ENCODE data around the gene CABP2. TPM values are rescaled to one million over a fixed set of nuclear protein-coding genes. Genes with fewer than 3 reads are reported as not detected.

The CABP2 gene
- total RNA-seq, 1 donor = not detected

DNA sequence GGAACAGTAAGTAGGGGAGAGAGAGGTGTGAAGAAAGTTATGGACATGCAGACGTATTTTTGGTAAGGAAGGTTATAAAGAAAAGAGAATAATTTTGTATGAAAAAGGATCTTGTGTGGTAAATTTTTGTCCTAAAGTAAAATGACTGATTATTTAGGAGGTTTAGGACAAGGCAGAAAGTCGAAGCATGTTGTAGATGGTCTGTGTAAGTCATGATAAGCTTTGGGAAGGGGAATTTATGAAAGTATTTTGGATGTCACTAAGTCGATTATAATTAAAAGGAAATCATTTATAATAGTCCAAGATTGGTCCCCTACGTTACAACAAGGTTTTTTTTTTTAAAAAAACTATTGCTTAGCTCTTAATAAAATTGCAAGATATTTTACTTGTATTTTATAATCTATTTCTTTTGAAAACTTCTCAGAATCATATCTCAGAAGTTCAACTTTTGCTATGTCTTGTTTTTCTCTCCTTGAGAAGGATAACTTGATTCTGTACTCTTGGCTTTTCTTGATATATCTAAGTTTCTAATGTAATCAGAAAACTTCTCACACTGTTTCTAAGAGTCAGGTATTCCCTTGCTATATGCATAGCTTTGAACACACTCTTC is 10.9 kb upstream of the CABP2 start:
- TF ChIP-seq, protein P1, sequence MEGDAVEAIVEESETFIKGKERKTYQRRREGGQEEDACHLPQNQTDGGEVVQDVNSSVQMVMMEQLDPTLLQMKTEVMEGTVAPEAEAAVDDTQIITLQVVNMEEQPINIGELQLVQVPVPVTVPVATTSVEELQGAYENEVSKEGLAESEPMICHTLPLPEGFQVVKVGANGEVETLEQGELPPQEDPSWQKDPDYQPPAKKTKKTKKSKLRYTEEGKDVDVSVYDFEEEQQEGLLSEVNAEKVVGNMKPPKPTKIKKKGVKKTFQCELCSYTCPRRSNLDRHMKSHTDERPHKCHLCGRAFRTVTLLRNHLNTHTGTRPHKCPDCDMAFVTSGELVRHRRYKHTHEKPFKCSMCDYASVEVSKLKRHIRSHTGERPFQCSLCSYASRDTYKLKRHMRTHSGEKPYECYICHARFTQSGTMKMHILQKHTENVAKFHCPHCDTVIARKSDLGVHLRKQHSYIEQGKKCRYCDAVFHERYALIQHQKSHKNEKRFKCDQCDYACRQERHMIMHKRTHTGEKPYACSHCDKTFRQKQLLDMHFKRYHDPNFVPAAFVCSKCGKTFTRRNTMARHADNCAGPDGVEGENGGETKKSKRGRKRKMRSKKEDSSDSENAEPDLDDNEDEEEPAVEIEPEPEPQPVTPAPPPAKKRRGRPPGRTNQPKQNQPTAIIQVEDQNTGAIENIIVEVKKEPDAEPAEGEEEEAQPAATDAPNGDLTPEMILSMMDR (IDR thresholded peaks at IDR 0.05; ENCODE audit: extremely low read depth, low read depth, low read length) = no peak
- Histone ChIP-seq H3K27me3 (ENCODE audit: insufficient read depth, low read length) (no peaks in the 10 kb centered on the region), H4K20me1 (ENCODE audit: insufficient read depth, low read length) (no peaks in the 10 kb centered on the region), H3K27ac (ENCODE audit: low read depth, low read length) (no peak overlapping the region), H3K79me2 (ENCODE audit: insufficient read depth, low read length) (no peaks in the 10 kb centered on the region), H3K36me3 (ENCODE audit: insufficient read depth, low read length) (no peaks in the 10 kb centered on the region), H3K9me3 (ENCODE audit: low read depth, low read length) (peaks cover 8% of the 10 kb centered on the region), H3K4me3 (ENCODE audit: insufficient read depth, low read length) (no peak overlapping the region), H3K4me1 (ENCODE audit: insufficient read depth, low read length) (no peaks in the 10 kb centered on the region), H2AFZ (ENCODE audit: low read length) (no peak overlapping the region), H3K4me2 (ENCODE audit: insufficient read depth, low read length) (no peak overlapping the region)
- no peak for DNase-seq (ENCODE audit: insufficient read length, low spot score, missing footprints)

DNA sequence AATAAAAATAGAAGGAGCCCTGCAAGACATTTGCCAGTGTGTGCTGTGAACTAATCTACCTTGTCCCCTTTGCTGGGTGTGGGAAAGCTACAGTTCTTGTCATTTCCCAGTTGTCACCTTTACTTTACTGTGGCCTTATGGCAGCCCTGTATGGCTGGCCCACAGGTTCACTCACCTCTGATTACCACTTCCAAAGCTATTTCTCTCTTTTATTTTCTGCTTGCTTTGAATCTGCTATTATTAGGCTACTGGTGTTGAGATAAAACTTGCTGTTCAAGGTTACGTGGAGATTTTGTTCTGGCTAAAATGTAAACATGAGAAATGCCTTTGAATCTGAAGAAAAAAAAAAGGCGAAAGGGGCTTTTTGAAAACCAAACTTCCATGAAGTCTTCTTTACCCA is 9.6 kb upstream of the CABP2 start:
- Histone ChIP-seq H3K4me3 (ENCODE audit: insufficient read depth, low read length) (no peak overlapping the region), H3K27ac (ENCODE audit: low read depth, low read length) (no peak overlapping the region), H3K4me2 (ENCODE audit: insufficient read depth, low read length) (no peak overlapping the region), H3K9me3 (ENCODE audit: low read depth, low read length) (peaks cover 8% of the 10 kb centered on the region), H3K79me2 (ENCODE audit: insufficient read depth, low read length) (no peaks in the 10 kb centered on the region), H3K36me3 (ENCODE audit: insufficient read depth, low read length) (no peaks in the 10 kb centered on the region), H2AFZ (ENCODE audit: low read length) (no peak overlapping the region), H3K27me3 (ENCODE audit: insufficient read depth, low read length) (no peaks in the 10 kb centered on the region), H4K20me1 (ENCODE audit: insufficient read depth, low read length) (no peaks in the 10 kb centered on the region), H3K4me1 (ENCODE audit: insufficient read depth, low read length) (no peaks in the 10 kb centered on the region)
- TF ChIP-seq, protein P1 (IDR thresholded peaks at IDR 0.05; ENCODE audit: extremely low read depth, low read depth, low read length) = no peak
- no peak for DNase-seq (ENCODE audit: insufficient read length, low spot score, missing footprints)

DNA sequence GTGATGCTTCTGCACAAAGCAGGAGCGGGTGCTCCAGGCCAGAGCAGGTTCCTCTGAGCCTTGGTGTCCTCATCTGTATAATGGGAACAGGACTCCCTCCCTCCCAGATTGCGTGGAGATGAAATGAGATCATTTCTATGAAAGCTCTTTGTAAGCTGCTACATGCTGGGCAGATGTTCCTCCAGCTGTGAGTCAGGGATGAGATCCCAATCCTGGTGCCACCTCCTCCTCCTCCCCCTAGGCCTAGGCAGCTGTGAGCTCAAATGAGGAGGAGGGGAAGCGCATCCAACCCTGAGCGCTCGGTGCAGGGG is 7.0 kb upstream of the CABP2 start:
- no peak for DNase-seq (ENCODE audit: insufficient read length, low spot score, missing footprints)
- no peaks in the 10 kb centered on the region for H3K4me1 ChIP-seq (ENCODE audit: insufficient read depth, low read length)
- H3K9me3 ChIP-seq (ENCODE audit: low read depth, low read length) = peaks cover 8% of the 10 kb centered on the region
- H3K36me3 ChIP-seq (ENCODE audit: insufficient read depth, low read length) = no peaks in the 10 kb centered on the region
- no peak overlapping the region for H2AFZ ChIP-seq (ENCODE audit: low read length)
- H3K4me2 ChIP-seq (ENCODE audit: insufficient read depth, low read length) = no peak overlapping the region
- H3K27ac ChIP-seq (ENCODE audit: low read depth, low read length) = no peak overlapping the region
- H3K27me3 ChIP-seq (ENCODE audit: insufficient read depth, low read length) = no peaks in the 10 kb centered on the region
- H3K79me2 ChIP-seq (ENCODE audit: insufficient read depth, low read length) = no peaks in the 10 kb centered on the region
- TF ChIP-seq, protein P1 (IDR thresholded peaks at IDR 0.05; ENCODE audit: extremely low read depth, low read depth, low read length) = no peak
- no peak overlapping the region for H3K4me3 ChIP-seq (ENCODE audit: insufficient read depth, low read length)
- no peaks in the 10 kb centered on the region for H4K20me1 ChIP-seq (ENCODE audit: insufficient read depth, low read length)

DNA sequence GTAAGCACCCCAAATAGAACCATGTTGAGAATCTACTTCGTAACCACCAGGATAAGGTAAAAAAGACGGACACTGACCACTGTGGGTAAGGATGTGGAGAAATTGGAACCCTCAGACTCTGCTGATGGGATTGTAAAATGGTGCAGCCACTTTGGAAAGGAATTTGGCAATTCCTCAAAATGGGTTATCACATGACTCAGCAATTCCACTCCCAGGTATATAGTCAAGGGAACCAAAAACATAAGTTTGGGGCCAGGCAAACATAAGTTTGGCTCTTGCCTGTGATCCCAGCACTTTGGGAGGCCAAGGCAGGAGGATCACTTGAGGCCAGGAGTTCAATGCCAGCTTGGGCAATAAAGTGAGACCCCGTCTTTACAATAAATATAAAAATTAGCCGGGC is 5.1 kb upstream of the CABP2 start:
- H3K4me1 ChIP-seq (ENCODE audit: insufficient read depth, low read length) = no peaks in the 10 kb centered on the region
- no peak overlapping the region for H3K4me2 ChIP-seq (ENCODE audit: insufficient read depth, low read length)
- DNase-seq (ENCODE audit: insufficient read length, low spot score, missing footprints) = no peak
- no peaks in the 10 kb centered on the region for H3K79me2 ChIP-seq (ENCODE audit: insufficient read depth, low read length)
- no peaks in the 10 kb centered on the region for H3K27me3 ChIP-seq (ENCODE audit: insufficient read depth, low read length)
- H2AFZ ChIP-seq (ENCODE audit: low read length) = no peak overlapping the region
- no peak overlapping the region for H3K27ac ChIP-seq (ENCODE audit: low read depth, low read length)
- no peaks in the 10 kb centered on the region for H3K36me3 ChIP-seq (ENCODE audit: insufficient read depth, low read length)
- TF ChIP-seq, protein P1 (IDR thresholded peaks at IDR 0.05; ENCODE audit: extremely low read depth, low read depth, low read length) = no peak
- H4K20me1 ChIP-seq (ENCODE audit: insufficient read depth, low read length) = no peaks in the 10 kb centered on the region
- no peak overlapping the region for H3K4me3 ChIP-seq (ENCODE audit: insufficient read depth, low read length)
- peaks cover under 1% of the 10 kb centered on the region for H3K9me3 ChIP-seq (ENCODE audit: low read depth, low read length)
